Measurements from ENCODE around the gene CDC45. TPM values are rescaled to one million over a fixed set of nuclear protein-coding genes. Genes with fewer than 3 reads are reported as not detected.

The CDC45 gene
- total and polyA plus RNA-seq, 3 donors from 2014 or later, result 38.8 to 47.2 (median 43.7) TPM

DNA sequence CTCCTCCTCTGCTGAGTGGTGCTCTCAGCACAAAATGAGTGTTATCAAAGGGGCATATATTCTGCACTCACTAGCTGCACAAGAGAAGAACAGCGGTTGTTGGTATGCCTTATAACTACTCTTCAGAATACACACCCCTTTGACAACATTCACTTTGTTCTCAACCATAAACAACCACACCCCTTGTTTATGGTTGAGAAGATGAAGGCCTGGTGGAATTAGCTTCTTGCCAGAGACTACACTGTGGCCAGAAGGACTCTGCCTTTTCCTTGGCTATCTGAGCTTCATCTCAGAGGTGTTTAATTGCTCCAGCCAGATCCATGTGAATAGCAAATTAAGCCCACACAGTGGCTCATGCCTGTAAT is 89.5 kb downstream of the CDC45 start:
- intact Hi-C loops (cut with DNase I; ENCODE audit: low total_unique reads), result no loop called here

GRCh38 chr22:19569976-19570375 is 90.3 kb downstream of the CDC45 start:
- no peak overlapping the region for H3K27ac ChIP-seq
- 79 to 94% methylated on average over 2 of the region's 2 CpGs for WGBS, 2 donors
- no peaks in the 10 kb centered on the region for H3K9me3 ChIP-seq
- H3K4me3 ChIP-seq, result no peak overlapping the region
- intact Hi-C loops (cut with DNase I; ENCODE audit: low total_unique reads), result no loop called here
- no peak for DNase-seq
- H3K36me3 ChIP-seq (ENCODE audit: low read depth, missing control alignments), result no peaks in the 10 kb centered on the region
- no peaks in the 10 kb centered on the region for H3K4me1 ChIP-seq
- TF ChIP-seq CTCF (IDR thresholded peaks at IDR 0.05), result no peak
- no peak for TF ChIP-seq POLR2A (IDR thresholded peaks at IDR 0.05)
- no peaks in the 10 kb centered on the region for H3K27me3 ChIP-seq

More for the DNA sequence above, 89.5 kb downstream of the CDC45 start:
- Histone ChIP-seq H3K9me3 (no peaks in the 10 kb centered on the region), H3K27ac (no peak overlapping the region), H3K27me3 (no peaks in the 10 kb centered on the region), H3K4me3 (no peak overlapping the region), H3K36me3 (ENCODE audit: low read depth, missing control alignments) (no peaks in the 10 kb centered on the region), H3K4me1 (no peaks in the 10 kb centered on the region)
- TF ChIP-seq CTCF (IDR thresholded peaks at IDR 0.05) (no peak), POLR2A (IDR thresholded peaks at IDR 0.05) (no peak)
- 33 to 88% methylated on average over 1 of the region's 1 CpG for WGBS, 2 donors
- no peak for DNase-seq

Other genes with a start within 250 kb of the CDC45 start
- 10 to 100 TPM; 46.6 to 54.4 TPM for gene CLTCL1, start 188.2 kb upstream of the CDC45 start, total RNA-seq
- 107 TPM for gene CLTCL1, start 188.2 kb upstream of the CDC45 start, polyA plus RNA-seq (ENCODE audit: insufficient read depth, low read depth, low replicate concordance)
- 10 to 100 TPM; 21.8 to 25.7 TPM for gene HIRA, start 48.2 kb upstream of the CDC45 start, total RNA-seq
- 17.7 TPM for gene HIRA, start 48.2 kb upstream of the CDC45 start, polyA plus RNA-seq (ENCODE audit: insufficient read depth, low read depth, low replicate concordance)
- 10 to 100 TPM; 28.9 to 29.2 TPM for gene MRPL40, start 47.4 kb upstream of the CDC45 start, total RNA-seq
- gene MRPL40, start 47.4 kb upstream of the CDC45 start, polyA plus RNA-seq (ENCODE audit: insufficient read depth, low read depth, low replicate concordance), result 53.8 TPM
- gene C22orf39, start 32.2 kb upstream of the CDC45 start, total RNA-seq, result 10 to 100 TPM; 60.9 to 64.1 TPM
- gene C22orf39, start 32.2 kb upstream of the CDC45 start, polyA plus RNA-seq (ENCODE audit: insufficient read depth, low read depth, low replicate concordance), result 38.7 TPM
- 10 to 100 TPM; 46.1 to 54.5 TPM for gene UFD1, start 727 bp upstream of the CDC45 start, total RNA-seq
- 86.6 TPM for gene UFD1, start 727 bp upstream of the CDC45 start, polyA plus RNA-seq (ENCODE audit: insufficient read depth, low read depth, low replicate concordance)
- 10 to 100 TPM; 29.2 to 42.0 TPM for gene CLDN5, start 44.5 kb downstream of the CDC45 start, total RNA-seq
- 10.4 TPM for gene CLDN5, start 44.5 kb downstream of the CDC45 start, polyA plus RNA-seq (ENCODE audit: insufficient read depth, low read depth, low replicate concordance)
- 10 to 100 TPM; 68.9 to 89.3 TPM for gene SEPTIN5, start 234.6 kb downstream of the CDC45 start, total RNA-seq
- gene SEPTIN5, start 234.6 kb downstream of the CDC45 start, polyA plus RNA-seq (ENCODE audit: insufficient read depth, low read depth, low replicate concordance), result 33.9 TPM
- 10 to 100 TPM; 28.0 to 65.1 TPM for gene GP1BB, start 243.6 kb downstream of the CDC45 start, total RNA-seq
- not detected for gene GP1BB, start 243.6 kb downstream of the CDC45 start, polyA plus RNA-seq (ENCODE audit: insufficient read depth, low read depth, low replicate concordance)

All from testis (tissue), 3 donors.